ENCODE measurements around the gene ADAM19. TPM values are rescaled to one million over a fixed set of nuclear protein-coding genes. Genes with fewer than 3 reads are reported as not detected.

Gene ADAM19
- total RNA-seq, 1 experiment from 2014 or later, result 0.47 TPM

GRCh38 chr5:157476702-157477408, 98.7 kb downstream of the ADAM19 start:
- DNase-seq (ENCODE audit: unreplicated experiment), result peak; percentile 93
- no peak overlapping the region for H3K27ac Mint-ChIP-seq (ENCODE audit: low read depth, unreplicated experiment)
- H3K4me1 Mint-ChIP-seq (ENCODE audit: insufficient read depth, unreplicated experiment), result no peaks in the 10 kb centered on the region
- peak; percentile 97 for TF ChIP-seq CTCF (IDR thresholded peaks at IDR 0.05; ENCODE audit: unreplicated experiment)
- no peak overlapping the region for H3K4me3 Mint-ChIP-seq (ENCODE audit: unreplicated experiment)
- ChIA-PET CTCF (interaction anchor here (0.5 to 28.1 kb wide), 64 partner anchors 8 to 1889 kb away, joined by 3 to 642 read pairs (median 6); partner anchors contain the start of genes LSM11, NIPAL4 and THG1L), POLR2A (interaction anchor here (2.8 kb wide), 1 partner anchor 45 kb away, joined by 10 read pairs; no protein-coding TSS in a partner anchor)
- BruUV-seq (replicated peaks), result no TSS peak
- no peaks in the 10 kb centered on the region for H3K36me3 Mint-ChIP-seq (ENCODE audit: insufficient read depth, unreplicated experiment)
- no peaks in the 10 kb centered on the region for H3K27me3 Mint-ChIP-seq (ENCODE audit: insufficient read depth, unreplicated experiment)
- H3K9me3 Mint-ChIP-seq (ENCODE audit: unreplicated experiment), result no peaks in the 10 kb centered on the region
- intact Hi-C loops (cut with micrococcal nuclease), result loop anchor here (1.0 kb wide), 7 partner anchors 46 to 328 kb away; partner anchors contain the start of gene LSM11

GRCh38 chr5:157475432-157475831, 100.1 kb downstream of the ADAM19 start:
- no peak for DNase-seq (ENCODE audit: unreplicated experiment)
- H3K4me1 Mint-ChIP-seq (ENCODE audit: insufficient read depth, unreplicated experiment), result no peaks in the 10 kb centered on the region
- no peaks in the 10 kb centered on the region for H3K27me3 Mint-ChIP-seq (ENCODE audit: insufficient read depth, unreplicated experiment)
- no peak overlapping the region for H3K27ac Mint-ChIP-seq (ENCODE audit: low read depth, unreplicated experiment)
- no peaks in the 10 kb centered on the region for H3K36me3 Mint-ChIP-seq (ENCODE audit: insufficient read depth, unreplicated experiment)
- no peaks in the 10 kb centered on the region for H3K9me3 Mint-ChIP-seq (ENCODE audit: unreplicated experiment)
- POLR2A ChIA-PET, result no interaction called here
- TF ChIP-seq CTCF (IDR thresholded peaks at IDR 0.05; ENCODE audit: unreplicated experiment), result no peak
- CTCF ChIA-PET, result interaction anchor here (0.6 to 28.1 kb wide), 16 partner anchors 8 to 243 kb away, joined by 3 to 642 read pairs (median 10); no protein-coding TSS in a partner anchor
- BruUV-seq (replicated peaks), result no TSS peak
- intact Hi-C loops (cut with micrococcal nuclease), result no loop called here
- no peak overlapping the region for H3K4me3 Mint-ChIP-seq (ENCODE audit: unreplicated experiment)

- H3K4me1 Mint-ChIP-seq (ENCODE audit: insufficient read depth, unreplicated experiment), result no peaks in the 10 kb centered on the region
- BruUV-seq (replicated peaks), result no TSS peak
- CTCF ChIA-PET, result interaction anchor here (0.5 to 28.1 kb wide), 18 partner anchors 13 to 269 kb away, joined by 3 to 642 read pairs (median 4); no protein-coding TSS in a partner anchor
These were observed 101.9 kb downstream of the ADAM19 start for GRCh38 chr5:157473383-157474320.

More at GRCh38 chr5:157473383-157474320, 101.9 kb downstream of the ADAM19 start:
- no peak for TF ChIP-seq CTCF (IDR thresholded peaks at IDR 0.05; ENCODE audit: unreplicated experiment)
- Mint-ChIP-seq H3K4me3 (ENCODE audit: unreplicated experiment) (no peak overlapping the region), H3K27ac (ENCODE audit: low read depth, unreplicated experiment) (no peak overlapping the region), H3K9me3 (ENCODE audit: unreplicated experiment) (no peaks in the 10 kb centered on the region), H3K36me3 (ENCODE audit: insufficient read depth, unreplicated experiment) (no peaks in the 10 kb centered on the region), H3K27me3 (ENCODE audit: insufficient read depth, unreplicated experiment) (no peaks in the 10 kb centered on the region)
- DNase-seq (ENCODE audit: unreplicated experiment), result no peak
- intact Hi-C loops (cut with micrococcal nuclease), result no loop called here
- POLR2A ChIA-PET, result interaction anchor here (0.7 to 1.6 kb wide), 2 partner anchors 9 to 17 kb away, joined by 3 to 7 read pairs; no protein-coding TSS in a partner anchor

Measured in MCF 10A (cell line).